K562 (cell line): ENCODE results near the gene DYNLT3. TPM values are rescaled to one million over a fixed set of nuclear protein-coding genes. Genes with fewer than 3 reads are reported as not detected.

ENCODE experiments used
- ATAC-seq: fragments of 200-7000 bp; cut with Tn5 transposase; 3 replicates; pipeline ENCODE4 v1.9.1; 2020; ENCODE audit warnings: moderate library complexity
- BruUV-seq: library from RNA; stranded (reverse); fragments of 400-500 nt; replicated peaks from 2 replicates; lab custom pipeline; 2021; lab: Mats Ljungman, UMichigan
- CTCF ChIA-PET: fragments of 300-600 bp; formaldehyde crosslinking; extraction: SDS; loops from one replicate; lab custom pipeline; 2021; ENCODE audit warnings: low intra/inter-chr PET ratio; lab: Yijun Ruan, JAX
- POLR2A ChIA-PET: fragments of 300-600, 350-650 bp; sonication (Branson Sonifier 250); formaldehyde crosslinking; extraction: SDS; loops from one replicate; lab custom pipeline; 2021; ENCODE audit warnings: antibody characterized with exemption, inconsistent platforms; lab: Yijun Ruan, JAX
- DNase-seq, 4 experiments: peaks; one replicate each; pipeline versions ENCODE4 v3.0.0 to v3.0.0-alpha.2; 2011 to 2018; ENCODE audit warnings: low spot score in 3 of 4, mixed read lengths in 3 of 4; ENCODE audit errors: extremely low read depth in 1 of 4
- FAIRE-seq: peaks from 2 replicates; lab custom pipeline; 2011; peaks lifted over from hg19 to GRCh38; lab: Jason Lieb, UNC
- H2AFZ ChIP-seq: 2 replicates; pipeline ENCODE4 v1.6.0; 2011; ENCODE audit warnings: low read depth, low read length, control low read depth, inconsistent platforms
- H3K27ac ChIP-seq: fragments of 200-600 bp; 3 replicates; pipeline ENCODE4 v1.8.0; 2011; ENCODE audit warnings: low read depth, mild to moderate bottlenecking, control low read depth, inconsistent platforms, low read length, moderate library complexity, mixed read lengths; ENCODE audit errors: extremely low read depth
- H3K27me3 ChIP-seq, 2 experiments: fragments of 300-600 bp in 1 of 2; 2 replicates in 1 of 2; 3 replicates in 1 of 2; pipeline versions ENCODE4 v1.6.0 to v1.8.0; 2011; ENCODE audit warnings: inconsistent platforms in 2 of 2, low read length in 2 of 2, mild to moderate bottlenecking in 1 of 2, mixed read lengths in 1 of 2, moderate library complexity in 1 of 2; ENCODE audit not compliant: control insufficient read depth in 2 of 2, insufficient read depth in 2 of 2
- H3K36me3 ChIP-seq: fragments of 300-600 bp; 3 replicates; pipeline ENCODE4 v1.8.0; 2011; ENCODE audit warnings: mild to moderate bottlenecking, low read length, inconsistent platforms; ENCODE audit not compliant: control insufficient read depth, insufficient read depth
- H3K4me1 ChIP-seq, 2 experiments: fragments of 200-600 bp in 1 of 2; replicated peaks in 1 of 2; 2 replicates in 1 of 2; 3 replicates in 1 of 2; pipeline versions ENCODE4 v1.5.1 to v1.8.0; 2011; ENCODE audit warnings: inconsistent platforms in 2 of 2, low read length in 2 of 2, mild to moderate bottlenecking in 1 of 2, mixed read lengths in 1 of 2, moderate library complexity in 1 of 2; ENCODE audit not compliant: control insufficient read depth in 2 of 2, insufficient read depth in 2 of 2
- H3K4me2 ChIP-seq: 2 replicates; pipeline ENCODE4 v1.6.1; 2011; ENCODE audit warnings: low read length, control low read depth, inconsistent platforms, mixed read lengths; ENCODE audit not compliant: insufficient read depth
- H3K4me3 ChIP-seq: fragments of 200-600 bp; sonication (generic), shearing (Covaris generic); 2 replicates; pipeline ENCODE4 v1.5.1; 2016; ENCODE audit warnings: control low read depth, inconsistent platforms
- H3K79me2 ChIP-seq: fragments of 200-600 bp; 3 replicates; pipeline ENCODE4 v1.8.0; 2011; ENCODE audit warnings: low read length, inconsistent platforms; ENCODE audit not compliant: control insufficient read depth, insufficient read depth
- H3K9ac ChIP-seq, 2 experiments: 2 replicates each; pipeline versions ENCODE4 v1.6.0 to v1.6.1; 2011; ENCODE audit warnings: low read depth in 2 of 2, low read length in 2 of 2, control low read depth in 1 of 2, inconsistent platforms in 1 of 2, mild to moderate bottlenecking in 1 of 2, mixed read lengths in 1 of 2; ENCODE audit not compliant: insufficient read depth in 1 of 2
- H3K9me1 ChIP-seq: one replicate; pipeline ENCODE4 v1.6.0; 2011; ENCODE audit warnings: inconsistent platforms, mild to moderate bottlenecking, low read length, moderate library complexity; ENCODE audit not compliant: control insufficient read depth, insufficient read depth
- H3K9me3 ChIP-seq: replicated peaks from 2 replicates; pipeline ENCODE4 v1.5.1; 2011; ENCODE audit warnings: low read depth, low read length, inconsistent platforms; ENCODE audit not compliant: control insufficient read depth, insufficient read depth
- H4K20me1 ChIP-seq: replicated peaks from 2 replicates; pipeline ENCODE4 v1.6.1; 2011; ENCODE audit warnings: low read length, inconsistent platforms, mixed read lengths; ENCODE audit not compliant: control insufficient read depth, insufficient read depth
- ETV1 ChIP-seq: fragments of 450-650 bp; conservative IDR thresholded peaks from 2 replicates; pipeline ENCODE4 v1.6.1; 2016; ENCODE audit warnings: missing genetic modification characterization, control low read depth, low read depth, missing compliant biosample characterization
- JUN ChIP-seq, 2 experiments: sonication (generic) in 1 of 2; formaldehyde crosslinking in 1 of 2; IDR thresholded peaks; 2 replicates each; pipeline versions ENCODE4 v1.6.1 to v1.8.0; 2012 to 2022; ENCODE audit warnings: borderline replicate concordance in 2 of 2, mild to moderate bottlenecking in 2 of 2, improper control_type of control experiment in 1 of 2, low read depth in 1 of 2, low read length in 1 of 2, missing genetic modification reagents in 1 of 2
- MCM3 ChIP-seq: fragments of 450-650 bp; IDR thresholded peaks from 2 replicates; pipeline ENCODE4 v1.6.1; 2016
- NFATC3 ChIP-seq: fragments of 450-650 bp; IDR thresholded peaks from 2 replicates; pipeline ENCODE4 v1.6.1; 2017; ENCODE audit warnings: mild to moderate bottlenecking
- NR3C1 ChIP-seq: sonication (generic); formaldehyde crosslinking; IDR thresholded peaks from 2 replicates; pipeline ENCODE4 v1.8.1; 2022; ENCODE audit warnings: missing genetic modification reagents
- SIN3B ChIP-seq: fragments of 450-650 bp; IDR thresholded peaks from 2 replicates; pipeline ENCODE4 v1.6.1; 2017; ENCODE audit warnings: low read depth, mild to moderate bottlenecking, moderate library complexity
- SIRT6 ChIP-seq: IDR thresholded peaks from one replicate; pipeline ENCODE4 v1.6.1; 2012; ENCODE audit warnings: low read depth, mild to moderate bottlenecking, control low read depth, inconsistent platforms, low read length, moderate library complexity
- SMAD1 ChIP-seq: fragments of 150-350 bp; IDR thresholded peaks from 2 replicates; pipeline ENCODE4 v1.6.1; 2014; ENCODE audit warnings: low read length, low read depth; ENCODE audit not compliant: partially characterized antibody
- ZNF408 ChIP-seq: fragments of 250-450 bp; sonication (Bioruptor Pico); IDR thresholded peaks from 2 replicates; pipeline ENCODE4 v1.4.0; 2020; ENCODE audit warnings: low read depth, mild to moderate bottlenecking, moderate library complexity
- ZNF76 ChIP-seq: fragments of 250-450 bp; sonication (Bioruptor Pico); IDR thresholded peaks from 2 replicates; pipeline ENCODE4 v1.4.0; 2020; ENCODE audit warnings: mild to moderate bottlenecking, moderate library complexity, borderline replicate concordance
- ZNF778 ChIP-seq: fragments of 450-650 bp; formaldehyde crosslinking; IDR thresholded peaks from 2 replicates; pipeline ENCODE4 v1.4.0; 2020; ENCODE audit warnings: mild to moderate bottlenecking, moderate library complexity
- WGBS: fragments of 100-300 bp; shearing (Covaris generic); methylation state at CpG from one replicate; pipeline ENCODE4 v1.1.6; 2016; ENCODE audit warnings: low coverage, mixed read lengths; ENCODE audit not compliant: insufficient coverage; ENCODE audit errors: missing lambda C conversion rate; 5-methylcytosine and 5-hydroxymethylcytosine counted together
- in situ Hi-C: fragments of 300-500 bp; cut with MboI; formaldehyde crosslinking; loops from 4 replicates; pipeline ENCODE4 v1.15.0; 2018; ENCODE audit warnings: inconsistent platforms, mixed read lengths
- intact Hi-C: fragments of 100-400 bp; cut with micrococcal nuclease; formaldehyde crosslinking; loops from 2 replicates; pipeline ENCODE4 v1.14.2; 2022
- polyA plus RNA-seq, 8 experiments: library from polyadenylated mRNA; depleted of rRNA in 4 of 8; stranded (reverse) in 5 of 8; unstranded in 3 of 8; fragments of >200 nt; fragmentation: Nextera tagmentation in 2 of 8; fragmentation: Illumina TruSeq in 1 of 8; extraction: Ambion mirVana in 2 of 8; extraction: Trizol in 1 of 8; gene quantifications; 2 replicates each; pipeline versions ENCODE4 v1.2.1 to v1.2.3, GENCODE V29; 2011 to 2014; ENCODE audit warnings: inconsistent platforms in 1 of 8, missing spikeins in 1 of 8
- total RNA-seq, 7 experiments: library from RNA; depleted of rRNA in 6 of 7; stranded (reverse); fragments of >200 nt in 6 of 7; fragmentation: Illumina TruSeq in 2 of 7; extraction: Trizol in 2 of 7; gene quantifications; 2 replicates each; pipeline versions ENCODE4 v1.2.1 to v1.2.3, GENCODE V29; 2011 to 2021; ENCODE audit warnings: low replicate concordance in 1 of 7
- TF ChIP-seq, protein P1 (sequence below): fragments of 450-650 bp; IDR thresholded peaks from 2 replicates; pipeline ENCODE4 v1.7.0; 2016; ENCODE audit warnings: borderline replicate concordance
- TF ChIP-seq, protein P2 (sequence below): fragments of 450-650 bp; formaldehyde crosslinking; IDR thresholded peaks from 2 replicates; pipeline ENCODE4 v1.4.0; 2020; ENCODE audit warnings: mild to moderate bottlenecking, mixed read lengths
- TF ChIP-seq, protein P3 (sequence below): fragments of 450-650 bp; IDR thresholded peaks from 2 replicates; pipeline ENCODE4 v1.6.1; 2014; ENCODE audit warnings: low read depth, mild to moderate bottlenecking, moderate library complexity, borderline replicate concordance
- TF ChIP-seq, protein P4 (sequence below): fragments of 450-650 bp; formaldehyde crosslinking; IDR thresholded peaks from 2 replicates; pipeline ENCODE4 v1.4.0; 2020; ENCODE audit warnings: mild to moderate bottlenecking, moderate library complexity

The DYNLT3 gene
- total and polyA plus RNA-seq, 9 of the 15 experiments (the other 6 are each of a cell fraction or from before 2014, with no cell fraction given): 4.5 to 17.5 (median 8.3) TPM

DNA sequence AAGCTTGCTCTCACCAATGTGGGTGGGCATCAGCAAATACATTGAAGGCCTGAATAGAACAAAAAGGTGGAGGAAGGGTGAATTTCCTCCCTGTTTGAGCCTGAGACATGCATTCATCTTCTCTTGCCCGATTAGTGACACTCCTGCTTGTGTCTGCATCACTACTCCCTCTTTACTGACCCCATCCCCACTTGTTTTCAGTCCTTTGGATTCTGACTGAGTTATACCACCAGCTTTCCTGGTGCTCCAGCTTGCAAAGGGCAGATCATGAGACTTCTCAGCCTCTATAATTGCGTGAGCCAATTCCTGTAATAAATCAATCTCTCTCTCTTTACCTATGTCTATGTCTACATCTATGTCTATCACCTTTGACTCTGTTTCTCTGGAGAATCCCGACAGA lies 47.4 kb upstream of the DYNLT3 start:
- no peaks in the 10 kb centered on the region for H3K4me1 ChIP-seq
- DNase-seq (no peak), FAIRE-seq (no peak), ATAC-seq (no peak)
- H3K9ac ChIP-seq: no peak overlapping the region
- intact Hi-C loops (no loop called here), in situ Hi-C loops (no loop called here)
- H3K9me3 ChIP-seq: no peaks in the 10 kb centered on the region
- H3K27me3 ChIP-seq: no peaks in the 10 kb centered on the region
- H3K4me2 ChIP-seq: no peak overlapping the region
- no peak overlapping the region for H2AFZ ChIP-seq
- POLR2A ChIA-PET: interaction anchor here (0.6 kb wide), 1 partner anchor 150 kb away, joined by 4 read pairs; no protein-coding TSS in a partner anchor
- no TSS peak for BruUV-seq
- no peaks in the 10 kb centered on the region for H4K20me1 ChIP-seq
- 3% methylated on average over 3 of the region's 3 CpGs for WGBS
- TF ChIP-seq ZNF76 (CRISPR knock-in tag) (no peak), NFATC3 (no peak), SMAD1 (no peak), JUN (IDR thresholded peaks at IDR 0.05; ENCODE audit: borderline replicate concordance, low read depth, low read length) (no peak), JUN (CRISPR knock-in tag; IDR thresholded peaks at IDR 0.05; ENCODE audit: borderline replicate concordance) (no peak), NR3C1 (CRISPR knock-in tag) (no peak), SIN3B (no peak), ZNF408 (CRISPR knock-in tag) (no peak), ETV1 (no peak), MCM3 (no peak), ZNF778 (CRISPR knock-in tag) (no peak), SIRT6 (no peak)
- TF ChIP-seq, protein P1, sequence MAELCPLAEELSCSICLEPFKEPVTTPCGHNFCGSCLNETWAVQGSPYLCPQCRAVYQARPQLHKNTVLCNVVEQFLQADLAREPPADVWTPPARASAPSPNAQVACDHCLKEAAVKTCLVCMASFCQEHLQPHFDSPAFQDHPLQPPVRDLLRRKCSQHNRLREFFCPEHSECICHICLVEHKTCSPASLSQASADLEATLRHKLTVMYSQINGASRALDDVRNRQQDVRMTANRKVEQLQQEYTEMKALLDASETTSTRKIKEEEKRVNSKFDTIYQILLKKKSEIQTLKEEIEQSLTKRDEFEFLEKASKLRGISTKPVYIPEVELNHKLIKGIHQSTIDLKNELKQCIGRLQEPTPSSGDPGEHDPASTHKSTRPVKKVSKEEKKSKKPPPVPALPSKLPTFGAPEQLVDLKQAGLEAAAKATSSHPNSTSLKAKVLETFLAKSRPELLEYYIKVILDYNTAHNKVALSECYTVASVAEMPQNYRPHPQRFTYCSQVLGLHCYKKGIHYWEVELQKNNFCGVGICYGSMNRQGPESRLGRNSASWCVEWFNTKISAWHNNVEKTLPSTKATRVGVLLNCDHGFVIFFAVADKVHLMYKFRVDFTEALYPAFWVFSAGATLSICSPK: no peak
- TF ChIP-seq, protein P2, sequence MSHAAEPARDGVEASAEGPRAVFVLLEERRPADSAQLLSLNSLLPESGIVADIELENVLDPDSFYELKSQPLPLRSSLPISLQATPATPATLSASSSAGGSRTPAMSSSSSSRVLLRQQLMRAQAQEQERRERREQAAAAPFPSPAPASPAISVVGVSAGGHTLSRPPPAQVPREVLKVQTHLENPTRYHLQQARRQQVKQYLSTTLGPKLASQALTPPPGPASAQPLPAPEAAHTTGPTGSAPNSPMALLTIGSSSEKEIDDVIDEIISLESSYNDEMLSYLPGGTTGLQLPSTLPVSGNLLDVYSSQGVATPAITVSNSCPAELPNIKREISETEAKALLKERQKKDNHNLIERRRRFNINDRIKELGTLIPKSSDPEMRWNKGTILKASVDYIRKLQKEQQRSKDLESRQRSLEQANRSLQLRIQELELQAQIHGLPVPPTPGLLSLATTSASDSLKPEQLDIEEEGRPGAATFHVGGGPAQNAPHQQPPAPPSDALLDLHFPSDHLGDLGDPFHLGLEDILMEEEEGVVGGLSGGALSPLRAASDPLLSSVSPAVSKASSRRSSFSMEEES (CRISPR knock-in tag): no peak
- TF ChIP-seq, protein P3, sequence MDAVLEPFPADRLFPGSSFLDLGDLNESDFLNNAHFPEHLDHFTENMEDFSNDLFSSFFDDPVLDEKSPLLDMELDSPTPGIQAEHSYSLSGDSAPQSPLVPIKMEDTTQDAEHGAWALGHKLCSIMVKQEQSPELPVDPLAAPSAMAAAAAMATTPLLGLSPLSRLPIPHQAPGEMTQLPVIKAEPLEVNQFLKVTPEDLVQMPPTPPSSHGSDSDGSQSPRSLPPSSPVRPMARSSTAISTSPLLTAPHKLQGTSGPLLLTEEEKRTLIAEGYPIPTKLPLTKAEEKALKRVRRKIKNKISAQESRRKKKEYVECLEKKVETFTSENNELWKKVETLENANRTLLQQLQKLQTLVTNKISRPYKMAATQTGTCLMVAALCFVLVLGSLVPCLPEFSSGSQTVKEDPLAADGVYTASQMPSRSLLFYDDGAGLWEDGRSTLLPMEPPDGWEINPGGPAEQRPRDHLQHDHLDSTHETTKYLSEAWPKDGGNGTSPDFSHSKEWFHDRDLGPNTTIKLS: no peak
- TF ChIP-seq, protein P4, sequence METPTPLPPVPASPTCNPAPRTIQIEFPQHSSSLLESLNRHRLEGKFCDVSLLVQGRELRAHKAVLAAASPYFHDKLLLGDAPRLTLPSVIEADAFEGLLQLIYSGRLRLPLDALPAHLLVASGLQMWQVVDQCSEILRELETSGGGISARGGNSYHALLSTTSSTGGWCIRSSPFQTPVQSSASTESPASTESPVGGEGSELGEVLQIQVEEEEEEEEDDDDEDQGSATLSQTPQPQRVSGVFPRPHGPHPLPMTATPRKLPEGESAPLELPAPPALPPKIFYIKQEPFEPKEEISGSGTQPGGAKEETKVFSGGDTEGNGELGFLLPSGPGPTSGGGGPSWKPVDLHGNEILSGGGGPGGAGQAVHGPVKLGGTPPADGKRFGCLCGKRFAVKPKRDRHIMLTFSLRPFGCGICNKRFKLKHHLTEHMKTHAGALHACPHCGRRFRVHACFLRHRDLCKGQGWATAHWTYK (CRISPR knock-in tag): no peak
- no peak overlapping the region for H3K4me3 ChIP-seq
- CTCF ChIA-PET: interaction anchor here (0.7 kb wide), 1 partner anchor 622 kb away, joined by 3 read pairs; no protein-coding TSS in a partner anchor
- no peak overlapping the region for H3K27ac ChIP-seq
- no peaks in the 10 kb centered on the region for H3K79me2 ChIP-seq
- H3K36me3 ChIP-seq: no peaks in the 10 kb centered on the region
- H3K9me1 ChIP-seq: no peaks in the 10 kb centered on the region
